Vagina (tissue), 2 donors: Measurements from ENCODE around the gene NCBP2L.

Experiments used
- POLR2A ChIP-seq, 2 donors: fragments of 450-650 bp; IDR thresholded peaks; one replicate each; pipeline ENCODE4 v1.6.1; 2017; ENCODE audit warnings: antibody characterized with exemption in 2 of 2, mild to moderate bottlenecking in 2 of 2, moderate library complexity in 2 of 2
- TF ChIP-seq, protein P1 (sequence below), 3 experiments: fragments of 450-650 bp in 2 of 3; fragments of 200-600 bp in 1 of 3; sonication (generic) in 1 of 3; IDR thresholded peaks; one replicate each; pipeline ENCODE4 v1.5.1; 2017 to 2019; ENCODE audit warnings: antibody characterized with exemption in 3 of 3, mild to moderate bottlenecking in 2 of 3, moderate library complexity in 2 of 3

DNA sequence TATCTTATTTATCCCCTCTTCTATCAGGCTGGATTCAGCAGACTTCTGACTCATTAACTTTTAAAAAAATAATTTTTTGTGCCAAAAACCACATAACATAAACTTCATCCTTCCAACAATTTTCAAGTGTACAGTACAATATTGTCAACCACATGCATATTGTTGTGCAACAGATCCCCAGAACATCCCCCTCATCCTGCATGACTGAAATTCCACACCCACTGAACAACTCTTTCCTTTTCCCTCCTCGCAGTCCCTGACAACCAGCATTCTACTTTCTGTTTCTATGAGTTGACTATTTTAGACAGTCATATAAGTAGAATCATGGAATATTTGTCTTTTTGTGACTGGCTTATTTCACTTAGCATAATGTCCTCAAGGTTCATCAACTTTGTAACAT is 45.9 kb downstream of the NCBP2L start:
- TF ChIP-seq POLR2A (IDR thresholded peaks at IDR 0.05) = no peak
- TF ChIP-seq, protein P1, sequence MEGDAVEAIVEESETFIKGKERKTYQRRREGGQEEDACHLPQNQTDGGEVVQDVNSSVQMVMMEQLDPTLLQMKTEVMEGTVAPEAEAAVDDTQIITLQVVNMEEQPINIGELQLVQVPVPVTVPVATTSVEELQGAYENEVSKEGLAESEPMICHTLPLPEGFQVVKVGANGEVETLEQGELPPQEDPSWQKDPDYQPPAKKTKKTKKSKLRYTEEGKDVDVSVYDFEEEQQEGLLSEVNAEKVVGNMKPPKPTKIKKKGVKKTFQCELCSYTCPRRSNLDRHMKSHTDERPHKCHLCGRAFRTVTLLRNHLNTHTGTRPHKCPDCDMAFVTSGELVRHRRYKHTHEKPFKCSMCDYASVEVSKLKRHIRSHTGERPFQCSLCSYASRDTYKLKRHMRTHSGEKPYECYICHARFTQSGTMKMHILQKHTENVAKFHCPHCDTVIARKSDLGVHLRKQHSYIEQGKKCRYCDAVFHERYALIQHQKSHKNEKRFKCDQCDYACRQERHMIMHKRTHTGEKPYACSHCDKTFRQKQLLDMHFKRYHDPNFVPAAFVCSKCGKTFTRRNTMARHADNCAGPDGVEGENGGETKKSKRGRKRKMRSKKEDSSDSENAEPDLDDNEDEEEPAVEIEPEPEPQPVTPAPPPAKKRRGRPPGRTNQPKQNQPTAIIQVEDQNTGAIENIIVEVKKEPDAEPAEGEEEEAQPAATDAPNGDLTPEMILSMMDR (IDR thresholded peaks at IDR 0.05) = no peak
